ENCODE data around the gene SYT6. TPM values are rescaled to one million over a fixed set of nuclear protein-coding genes. Genes with fewer than 3 reads are reported as not detected.

The SYT6 gene
- total RNA-seq: 0.10 TPM

GRCh38 chr1:114153261-114154145 lies at the start of gene SYT6:
Gene SYT6, minus strand, starts transcription at chr1:114153869. Its CDS starts 97 bp downstream, at chr1:114153772.
- peak; percentile 40 for DNase-seq

DNA sequence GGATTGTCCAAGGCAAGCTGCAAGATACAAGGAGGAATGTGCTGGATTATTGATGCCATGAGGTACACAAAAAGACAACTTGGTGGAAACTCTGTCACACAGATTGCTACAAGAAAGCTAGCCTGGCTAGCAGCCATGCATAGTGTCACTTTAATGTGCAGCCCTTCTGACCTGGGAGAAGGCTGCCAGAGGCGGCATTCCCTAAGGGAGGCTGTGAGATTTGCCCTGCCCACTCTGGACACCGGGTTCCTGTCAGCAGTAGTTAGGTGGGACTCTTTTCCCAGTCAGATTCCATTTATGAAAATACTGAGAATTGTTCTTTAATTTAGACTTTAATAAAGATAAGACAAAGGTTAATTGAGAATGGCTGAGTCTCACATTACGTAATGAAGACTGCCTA lies 47.8 kb upstream of the SYT6 start:
- DNase-seq: no peak

GRCh38 chr1:114199017-114199594 lies 45.4 kb upstream of the SYT6 start:
- DNase-seq: no peak

DNA sequence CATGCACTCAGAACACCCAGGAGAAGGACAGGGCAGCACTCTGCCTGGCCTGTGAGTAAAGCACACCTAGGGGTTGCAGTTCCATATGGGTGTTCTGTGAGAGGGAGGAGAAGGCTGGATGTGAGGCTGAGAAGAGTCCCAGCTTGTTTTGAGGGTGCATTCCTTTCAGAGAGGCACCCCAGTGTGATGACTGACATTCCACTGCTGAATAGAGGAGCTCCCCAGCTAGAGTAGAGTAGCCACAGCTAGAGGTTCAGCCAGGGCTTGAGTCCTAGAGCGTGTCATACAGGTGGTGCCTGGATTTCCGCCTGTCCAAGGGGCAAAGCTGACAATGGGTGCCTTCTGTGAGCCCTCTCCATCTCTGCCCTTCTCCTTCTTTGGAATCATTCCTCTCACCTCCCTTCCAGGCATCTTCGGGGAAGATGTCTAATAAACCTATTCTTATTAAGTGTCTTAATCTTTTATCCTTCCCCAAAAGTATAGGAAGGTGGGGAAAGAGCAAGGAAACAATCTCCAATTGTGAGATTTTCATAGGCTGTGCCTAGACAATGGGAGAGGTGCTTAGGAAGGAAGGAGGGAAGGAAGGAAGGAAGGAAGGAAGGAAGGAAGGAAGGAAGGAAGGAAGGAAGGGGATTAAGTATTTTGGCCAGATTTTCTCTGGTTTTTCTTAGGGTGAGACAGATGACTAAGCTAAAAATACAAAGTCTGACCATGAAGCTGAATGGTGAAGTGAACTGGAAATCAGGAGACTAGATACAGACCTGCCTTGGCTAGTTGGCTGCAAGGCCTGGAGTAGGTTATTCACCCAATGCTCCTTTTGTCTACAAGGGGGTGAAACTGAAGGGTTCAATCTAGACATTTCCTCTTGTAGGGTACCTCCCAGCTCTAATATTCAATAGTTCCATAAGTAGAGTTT lies 43.6 kb upstream of the SYT6 start:
- no peak for DNase-seq

- no peak for DNase-seq
Measured at GRCh38 chr1:114195819-114196218, 42.1 kb upstream of the SYT6 start.

DNA sequence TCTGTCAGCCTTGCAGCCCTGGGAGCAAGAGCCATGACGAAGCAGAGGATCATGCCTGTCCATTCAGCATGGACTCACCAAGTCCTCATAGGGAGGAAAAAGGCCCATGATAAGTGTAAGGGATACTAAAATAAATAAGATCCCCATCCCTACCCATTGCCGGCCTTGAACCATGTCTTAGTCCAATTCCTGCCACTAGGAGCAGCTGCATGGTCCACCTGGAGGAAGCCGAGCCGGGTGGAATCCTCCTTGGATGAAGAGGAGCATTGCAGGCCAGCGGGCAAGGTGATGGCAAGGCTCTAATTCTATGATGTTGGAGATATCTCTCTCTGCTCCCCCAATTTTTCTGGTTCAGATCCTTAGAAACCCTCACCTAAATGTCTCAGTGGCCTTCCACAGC lies 38.7 kb upstream of the SYT6 start:
- DNase-seq: no peak

DNA sequence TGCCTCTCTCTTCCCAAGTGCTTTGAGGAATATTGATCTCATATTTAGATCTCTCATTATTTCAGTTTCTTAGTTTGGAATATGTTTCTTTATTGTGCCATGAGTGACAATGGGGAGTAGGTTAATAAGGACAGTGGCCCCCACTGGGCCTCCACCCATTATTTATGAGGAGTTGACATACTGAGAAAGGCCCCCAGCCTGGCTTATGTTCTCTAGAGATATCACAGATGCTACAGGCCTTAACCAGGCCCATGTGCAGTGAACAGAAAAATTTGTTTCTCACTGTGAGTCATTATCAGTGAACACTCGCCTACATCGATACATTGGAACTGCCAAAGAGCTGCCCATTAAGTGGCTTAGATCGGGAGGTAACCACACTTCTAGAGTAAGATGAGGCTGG lies 35.7 kb upstream of the SYT6 start:
- no peak for DNase-seq

DNA sequence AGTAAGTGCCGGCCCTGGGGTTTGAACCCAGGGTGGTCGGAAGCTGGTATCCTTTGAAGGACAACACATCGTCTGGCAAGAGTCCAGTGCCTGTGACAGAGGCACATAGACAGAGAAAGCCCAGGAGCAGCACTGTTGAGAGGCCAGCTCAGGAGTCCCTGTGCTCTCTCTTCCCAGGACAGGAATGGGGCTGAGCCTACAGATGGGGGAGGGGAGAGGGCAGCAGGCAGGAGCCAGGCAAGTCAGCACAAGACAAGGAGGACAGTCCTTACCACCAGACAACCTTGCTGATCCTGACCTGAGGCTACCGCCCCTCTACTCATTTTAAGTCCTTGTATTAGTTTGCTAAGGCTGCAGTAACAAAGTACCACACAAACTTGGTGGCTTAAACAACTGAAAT lies 27.7 kb upstream of the SYT6 start:
- DNase-seq: no peak

DNA sequence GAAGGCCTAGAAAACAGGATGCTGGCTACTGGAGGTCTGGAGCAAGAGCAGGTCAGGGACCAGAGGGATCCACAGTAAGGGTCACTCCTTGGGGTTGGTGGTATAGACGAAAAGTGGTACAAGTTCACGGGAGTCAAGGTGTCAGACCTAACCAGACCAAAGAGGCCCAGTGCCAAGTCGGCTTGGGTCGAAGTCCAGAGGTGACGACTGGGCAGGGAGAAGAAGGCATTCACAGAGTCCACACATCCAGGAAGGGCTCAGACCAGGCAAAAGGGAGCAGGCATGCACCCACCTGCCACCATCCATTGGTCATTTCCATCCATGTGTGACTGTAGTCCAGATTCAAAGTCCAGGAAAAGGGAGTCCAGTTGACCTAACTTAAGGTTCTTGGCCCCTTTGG lies 27.1 kb upstream of the SYT6 start:
- no peak for DNase-seq

DNA sequence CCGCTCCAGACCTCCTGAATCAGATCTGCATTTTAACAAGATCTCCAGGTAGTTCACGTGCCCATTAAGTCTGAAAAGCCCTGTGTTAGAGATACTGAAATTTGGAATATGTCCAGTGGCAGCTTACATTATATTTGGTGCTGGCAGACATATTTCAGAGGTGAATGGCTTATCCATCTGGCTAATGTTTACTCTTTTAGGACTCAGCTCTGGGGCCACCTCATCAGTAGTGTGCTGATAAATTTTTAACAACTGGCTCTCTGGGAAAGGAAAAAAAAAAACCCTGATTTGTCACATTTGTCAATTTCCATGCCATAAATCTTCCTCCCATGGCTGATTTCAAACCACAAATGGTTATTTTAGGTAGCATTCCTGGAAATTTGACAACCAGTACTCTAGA lies 25.3 kb upstream of the SYT6 start:
- no peak for DNase-seq

DNA sequence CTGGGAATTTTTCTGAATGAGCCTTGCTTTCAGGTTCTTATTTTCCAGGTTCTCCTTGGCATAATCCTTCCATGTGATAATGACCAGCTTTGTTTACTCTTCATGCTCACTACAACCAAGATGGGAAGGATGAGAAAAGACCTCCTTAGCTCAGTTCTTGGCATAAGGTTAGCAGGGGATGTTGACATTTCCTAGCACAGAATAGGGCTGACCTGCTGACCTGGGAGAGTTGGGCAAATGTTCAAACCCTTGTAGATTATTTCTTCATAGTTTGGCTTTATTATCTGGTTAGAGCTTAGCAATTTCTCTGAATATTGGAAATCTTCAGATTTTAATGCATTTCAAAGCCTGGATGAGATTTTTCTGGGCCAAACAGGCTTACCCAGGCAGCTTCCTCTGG lies 23.6 kb upstream of the SYT6 start:
- DNase-seq: no peak

- no peak for DNase-seq
Measured at GRCh38 chr1:114176366-114176765, 22.7 kb upstream of the SYT6 start.

- DNase-seq: no peak
Measured at GRCh38 chr1:114173680-114174079, 20.0 kb upstream of the SYT6 start.

- no peak for DNase-seq
Measured at GRCh38 chr1:114169509-114169908, 15.8 kb upstream of the SYT6 start.

DNA sequence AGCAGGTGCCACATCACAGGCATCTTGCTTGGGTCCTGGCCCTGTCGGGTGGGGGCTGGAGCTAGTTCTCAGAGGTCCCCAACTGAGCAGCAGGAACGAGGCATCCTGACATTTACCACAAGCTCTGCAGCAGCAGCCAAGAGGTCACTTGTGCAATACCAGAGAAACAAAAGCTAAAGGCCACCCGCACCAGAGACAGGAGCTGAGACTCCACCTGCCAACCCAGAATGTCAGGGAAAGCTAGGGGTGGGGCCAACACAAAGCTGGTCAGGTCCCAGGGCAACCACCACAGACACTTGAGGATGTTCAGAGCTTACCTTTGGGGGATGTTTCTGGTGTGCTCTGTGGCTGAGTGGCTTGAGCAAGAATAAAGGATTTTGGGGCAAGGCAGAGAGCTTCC lies 13.6 kb upstream of the SYT6 start:
- no peak for DNase-seq

- DNase-seq: no peak
Measured at GRCh38 chr1:114164840-114165543, 11.3 kb upstream of the SYT6 start.

DNA sequence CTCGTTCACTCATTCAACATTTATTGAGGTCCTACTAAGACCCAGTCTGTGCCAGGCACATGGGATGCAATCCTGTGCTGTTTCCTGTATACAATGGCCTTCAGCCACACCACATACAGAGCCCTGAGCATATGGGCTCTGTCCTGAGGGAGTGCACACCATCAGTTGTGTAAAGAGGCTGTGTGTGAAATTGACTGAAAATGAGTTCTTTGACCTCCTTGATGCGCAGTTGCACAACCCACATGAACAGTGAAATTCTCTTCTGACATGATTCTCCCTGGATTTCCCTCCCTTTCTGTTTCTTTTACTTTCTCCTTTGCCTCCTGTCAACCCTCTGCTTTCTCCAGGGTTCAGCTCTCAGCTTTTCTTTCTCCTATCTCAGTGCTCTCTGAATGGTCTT lies 6.3 kb upstream of the SYT6 start:
- no peak for DNase-seq

- no peak for DNase-seq
Measured at GRCh38 chr1:114157275-114157660, 3.6 kb upstream of the SYT6 start.

DNA sequence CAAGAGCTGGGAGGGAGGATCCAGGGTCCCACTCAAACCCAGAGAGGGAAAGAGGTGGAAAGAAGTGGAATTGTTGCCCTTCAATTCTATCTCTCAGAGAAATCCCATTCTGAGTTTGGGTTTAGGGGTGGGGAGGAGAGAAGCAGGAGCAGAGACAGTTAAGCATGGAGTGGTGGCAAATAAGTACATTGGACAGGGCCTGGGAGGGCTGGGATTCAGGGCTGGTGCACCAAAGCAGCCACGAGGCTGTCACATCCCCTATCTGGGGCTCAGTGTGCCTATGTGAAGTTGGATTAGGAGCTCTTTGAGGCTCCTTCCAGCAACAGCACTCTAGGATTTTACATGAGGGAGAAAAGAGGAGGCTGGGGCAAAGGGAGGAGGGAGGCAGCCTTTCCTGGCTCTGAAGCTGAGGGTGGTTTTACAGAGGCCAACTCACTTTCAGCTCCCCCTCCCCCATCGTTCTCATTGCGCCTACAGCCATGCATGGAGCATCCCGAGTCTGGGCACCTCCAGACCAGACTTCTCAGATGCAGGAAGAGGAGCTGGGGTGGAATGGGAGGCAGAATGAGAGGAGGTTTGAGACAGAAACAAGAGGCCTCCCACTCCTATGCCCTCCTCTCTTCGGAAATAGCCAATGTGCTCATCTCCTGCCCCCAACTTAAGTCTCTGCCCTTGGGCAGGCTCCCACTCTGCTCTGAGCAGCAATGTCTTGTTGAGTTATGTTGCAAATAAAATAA lies 3.0 kb upstream of the SYT6 start:
- no peak for DNase-seq

- DNase-seq: no peak
Measured at GRCh38 chr1:114155706-114156105, 2.0 kb upstream of the SYT6 start.

DNA sequence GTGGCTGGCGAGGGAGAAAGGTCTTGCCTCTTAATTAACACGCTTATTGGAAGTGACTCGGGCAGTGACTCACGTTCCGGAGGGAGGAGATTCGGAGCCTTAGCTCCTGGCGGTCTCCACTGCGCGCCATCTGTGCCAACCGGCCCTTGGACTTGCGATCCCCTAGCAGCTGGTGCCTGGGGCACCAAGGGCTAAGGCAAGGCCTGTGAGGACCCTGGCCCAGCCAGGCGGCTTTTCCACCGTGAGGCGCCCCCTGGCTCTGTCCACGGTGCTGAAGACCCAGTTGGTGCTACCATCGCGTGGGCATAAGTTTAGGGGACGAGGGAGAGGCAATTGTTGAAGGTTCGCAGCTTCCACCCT lies 1.3 kb upstream of the SYT6 start:
- peak; percentile 64 for DNase-seq
